Astrocyte of the cerebellum (primary cell): ENCODE measurements around the gene FAM174A.

Experiments used
- DNase-seq: peaks from one replicate; pipeline ENCODE4 v3.0.0-alpha.2; 2011; ENCODE audit warnings: low read depth
- H3K4me3 ChIP-seq: 2 replicates; pipeline ENCODE4 v1.5.1; 2011; ENCODE audit warnings: mild to moderate bottlenecking, low read depth, low read length, moderate library complexity
- in situ Hi-C: cut with HindIII; loops from 2 replicates; pipeline ENCODE4 v1.10.0; 2017; ENCODE audit warnings: low sequenced_read_pairs
- TF ChIP-seq, protein P1 (sequence below): IDR thresholded peaks from 2 replicates; pipeline ENCODE4 v1.5.1; 2012; ENCODE audit warnings: low read length, low read depth, moderate library complexity, mild to moderate bottlenecking; ENCODE audit errors: missing control alignments

FAM174A gene

DNA sequence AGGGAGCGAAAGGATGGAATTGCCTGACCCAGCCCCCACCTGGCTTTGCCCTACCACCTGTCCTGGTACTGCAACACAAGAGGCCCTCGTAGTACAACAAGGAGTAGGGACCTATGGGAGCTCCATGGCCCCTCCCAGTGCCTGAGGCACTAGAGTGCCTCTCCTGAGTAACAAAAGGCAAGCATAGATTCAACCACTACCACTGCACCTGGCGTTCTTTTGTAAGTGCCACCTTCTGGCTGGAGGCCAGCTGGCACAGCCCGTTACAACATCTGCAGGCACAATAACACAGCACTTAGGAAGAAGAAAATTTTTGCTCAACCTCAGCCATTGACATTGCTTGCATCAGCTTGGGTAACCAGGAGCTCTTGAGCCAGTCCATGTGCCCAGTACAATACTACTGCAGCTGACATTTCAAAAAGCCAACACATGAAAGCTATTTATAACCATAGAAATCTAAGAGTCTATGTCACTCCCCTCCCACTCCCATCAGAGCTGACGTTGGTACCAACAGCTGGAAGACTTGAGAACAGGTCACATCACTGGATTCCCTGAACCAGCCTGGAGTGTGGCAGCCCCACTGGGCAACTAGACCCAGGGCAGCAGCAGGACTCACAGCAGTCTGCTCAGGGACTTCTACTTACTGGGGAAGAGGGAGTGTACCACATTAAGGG is 17.7 kb upstream of the FAM174A start:
- TF ChIP-seq, protein P1, sequence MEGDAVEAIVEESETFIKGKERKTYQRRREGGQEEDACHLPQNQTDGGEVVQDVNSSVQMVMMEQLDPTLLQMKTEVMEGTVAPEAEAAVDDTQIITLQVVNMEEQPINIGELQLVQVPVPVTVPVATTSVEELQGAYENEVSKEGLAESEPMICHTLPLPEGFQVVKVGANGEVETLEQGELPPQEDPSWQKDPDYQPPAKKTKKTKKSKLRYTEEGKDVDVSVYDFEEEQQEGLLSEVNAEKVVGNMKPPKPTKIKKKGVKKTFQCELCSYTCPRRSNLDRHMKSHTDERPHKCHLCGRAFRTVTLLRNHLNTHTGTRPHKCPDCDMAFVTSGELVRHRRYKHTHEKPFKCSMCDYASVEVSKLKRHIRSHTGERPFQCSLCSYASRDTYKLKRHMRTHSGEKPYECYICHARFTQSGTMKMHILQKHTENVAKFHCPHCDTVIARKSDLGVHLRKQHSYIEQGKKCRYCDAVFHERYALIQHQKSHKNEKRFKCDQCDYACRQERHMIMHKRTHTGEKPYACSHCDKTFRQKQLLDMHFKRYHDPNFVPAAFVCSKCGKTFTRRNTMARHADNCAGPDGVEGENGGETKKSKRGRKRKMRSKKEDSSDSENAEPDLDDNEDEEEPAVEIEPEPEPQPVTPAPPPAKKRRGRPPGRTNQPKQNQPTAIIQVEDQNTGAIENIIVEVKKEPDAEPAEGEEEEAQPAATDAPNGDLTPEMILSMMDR = no peak
- DNase-seq = no peak
- no peak overlapping the region for H3K4me3 ChIP-seq
- in situ Hi-C loops = no loop called here

GRCh38 chr5:100518377-100518776 is 16.8 kb upstream of the FAM174A start:
- no peak overlapping the region for H3K4me3 ChIP-seq
- in situ Hi-C loops = no loop called here
- DNase-seq = no peak
- TF ChIP-seq, protein P1 = no peak

DNA sequence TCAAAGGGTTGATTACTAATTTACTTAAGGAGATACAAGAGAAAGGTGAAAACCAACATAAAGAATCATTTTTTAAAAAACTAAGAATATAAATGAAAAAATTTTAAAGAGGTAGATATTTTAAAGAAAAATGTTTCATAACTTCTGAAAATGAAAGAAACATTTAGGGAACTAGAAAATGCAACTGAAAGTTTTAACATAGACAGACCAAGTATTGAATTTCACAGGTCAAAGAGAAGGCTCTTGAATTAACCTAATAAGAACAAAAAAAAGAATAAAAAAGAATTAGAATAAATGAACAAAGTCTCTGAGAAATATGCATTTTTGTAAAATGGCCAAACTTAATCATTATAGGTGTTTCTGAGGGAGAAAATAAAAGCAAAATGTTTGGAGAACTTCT is 16.1 kb upstream of the FAM174A start:
- TF ChIP-seq, protein P1 = no peak
- in situ Hi-C loops = no loop called here

GRCh38 chr5:100520348-100520747 is 14.8 kb upstream of the FAM174A start:
- in situ Hi-C loops = no loop called here
- H3K4me3 ChIP-seq = no peak overlapping the region
- no peak for DNase-seq
- TF ChIP-seq, protein P1 = no peak

More for the DNA sequence above, 16.1 kb upstream of the FAM174A start:
- no peak for DNase-seq
- no peak overlapping the region for H3K4me3 ChIP-seq

- TF ChIP-seq, protein P1 = no peak
- in situ Hi-C loops = no loop called here
- no peak for DNase-seq
- no peak overlapping the region for H3K4me3 ChIP-seq
Observed at GRCh38 chr5:100537946-100538345, 2.8 kb downstream of the FAM174A start.

DNA sequence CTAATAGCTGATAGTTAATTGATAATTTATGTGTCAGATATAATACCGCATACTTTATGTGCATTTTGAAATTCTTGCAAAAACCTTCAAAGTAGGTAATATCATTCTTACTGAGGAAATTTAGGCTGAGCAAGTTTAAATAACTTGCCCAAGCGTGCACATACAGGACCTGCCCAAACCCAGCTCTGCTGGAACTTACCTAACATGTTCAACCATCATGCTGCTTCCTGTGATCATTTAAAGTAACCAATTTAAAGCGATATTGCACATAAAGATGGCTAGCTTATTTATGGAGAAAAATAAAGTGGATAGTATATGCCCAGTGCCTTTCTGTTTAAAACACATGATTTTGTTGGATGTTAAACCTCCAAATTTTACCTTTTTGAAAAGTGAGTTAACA is 4.3 kb downstream of the FAM174A start:
- H3K4me3 ChIP-seq = no peak overlapping the region
- TF ChIP-seq, protein P1 = no peak
- DNase-seq = no peak
- in situ Hi-C loops = no loop called here

- no peak for DNase-seq
- H3K4me3 ChIP-seq = no peak overlapping the region
- in situ Hi-C loops = no loop called here
- TF ChIP-seq, protein P1 = no peak
Observed at GRCh38 chr5:100542086-100542485, 6.9 kb downstream of the FAM174A start.
